NCI-H2171 (cell line): Measurements from ENCODE around the gene FRS3.
A peak's percentile ranks its signal among the peaks of the same experiment; 100 is the strongest.

Source experiments
- DNase-seq: peaks from one replicate; lab custom pipeline; 2025; lab: John Stamatoyannopoulos, UW

FRS3 gene

DNA sequence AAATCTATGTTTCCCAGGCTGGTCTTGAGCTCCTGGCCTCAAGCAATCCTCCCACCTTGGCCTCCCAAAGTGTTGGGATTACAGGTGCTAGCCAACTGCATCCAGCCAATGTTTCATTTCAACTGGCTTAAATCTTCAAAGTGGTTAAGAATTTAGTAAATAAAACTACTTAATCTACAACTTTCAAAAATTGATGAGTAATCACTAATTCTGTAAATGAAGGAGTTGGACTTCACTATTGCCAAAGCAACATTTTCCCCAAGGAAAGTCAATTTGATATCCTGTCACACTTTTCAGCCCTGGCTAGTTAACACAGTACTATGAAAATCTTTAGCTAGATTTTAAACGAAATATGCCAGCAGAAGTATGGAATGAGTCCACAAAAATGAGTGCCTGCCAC is 11.6 kb upstream of the FRS3 start:
- DNase-seq: no peak

- DNase-seq: no peak
Observed at GRCh38 chr6:41790045-41790444, 10.3 kb upstream of the FRS3 start.

DNA sequence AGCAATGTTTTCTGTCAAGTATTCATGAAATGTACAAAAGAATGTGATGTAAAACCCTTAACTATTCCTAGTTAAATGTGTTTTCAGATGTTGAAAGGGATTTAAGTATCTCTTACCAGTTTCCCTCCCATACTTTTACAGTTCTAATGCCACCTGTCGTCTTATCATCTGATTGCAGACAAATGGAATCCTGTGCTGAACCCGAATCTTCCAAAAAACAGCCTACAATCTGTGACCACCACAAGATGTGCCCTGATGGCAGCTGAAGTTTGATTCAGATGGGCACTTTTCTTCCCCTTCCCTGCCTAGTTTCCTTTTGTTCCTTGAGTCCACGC is 9.7 kb upstream of the FRS3 start:
- DNase-seq: no peak

DNA sequence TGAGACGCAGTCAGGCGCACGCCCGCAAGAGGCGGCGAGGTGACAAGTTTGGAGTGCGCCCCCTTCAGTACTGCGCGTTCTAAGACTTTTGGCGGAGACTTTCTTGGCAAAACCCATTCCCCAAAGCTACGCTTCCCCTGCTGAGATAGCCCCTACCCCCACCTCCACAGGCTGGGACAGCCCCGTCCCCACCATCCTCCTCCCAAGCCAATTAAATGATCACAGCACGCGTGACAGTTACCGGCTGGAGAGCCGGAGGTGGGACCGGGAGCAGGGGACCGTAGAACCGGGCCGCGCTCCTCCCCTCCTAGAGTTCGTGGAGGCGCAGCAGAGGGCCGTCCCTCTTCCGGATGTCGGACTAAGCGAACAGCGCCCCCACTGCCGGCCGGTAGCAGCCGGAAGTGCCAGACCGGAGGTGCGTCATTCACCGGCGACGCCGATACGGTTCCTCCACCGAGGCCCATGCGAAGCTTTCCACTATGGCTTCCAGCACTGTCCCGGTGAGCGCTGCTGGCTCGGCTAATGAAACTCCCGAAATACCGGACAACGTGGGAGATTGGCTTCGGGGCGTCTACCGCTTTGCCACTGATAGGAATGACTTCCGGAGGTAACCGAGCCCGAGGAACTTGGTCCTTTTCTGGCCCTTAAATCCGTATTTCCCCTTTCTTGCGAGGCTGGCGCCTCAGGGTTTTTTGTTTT is 7.7 kb upstream of the FRS3 start, which contains the start of gene TOMM6:
TSS of gene TOMM6 (plus strand) at position 476 of the 699 bp plus-strand sequence. CDS start at position 480, 4 bp downstream.
- DNase-seq: peak; percentile 92

- DNase-seq: peak; percentile 80
Observed at GRCh38 chr6:41786451-41787218, 6.9 kb upstream of the FRS3 start.

DNA sequence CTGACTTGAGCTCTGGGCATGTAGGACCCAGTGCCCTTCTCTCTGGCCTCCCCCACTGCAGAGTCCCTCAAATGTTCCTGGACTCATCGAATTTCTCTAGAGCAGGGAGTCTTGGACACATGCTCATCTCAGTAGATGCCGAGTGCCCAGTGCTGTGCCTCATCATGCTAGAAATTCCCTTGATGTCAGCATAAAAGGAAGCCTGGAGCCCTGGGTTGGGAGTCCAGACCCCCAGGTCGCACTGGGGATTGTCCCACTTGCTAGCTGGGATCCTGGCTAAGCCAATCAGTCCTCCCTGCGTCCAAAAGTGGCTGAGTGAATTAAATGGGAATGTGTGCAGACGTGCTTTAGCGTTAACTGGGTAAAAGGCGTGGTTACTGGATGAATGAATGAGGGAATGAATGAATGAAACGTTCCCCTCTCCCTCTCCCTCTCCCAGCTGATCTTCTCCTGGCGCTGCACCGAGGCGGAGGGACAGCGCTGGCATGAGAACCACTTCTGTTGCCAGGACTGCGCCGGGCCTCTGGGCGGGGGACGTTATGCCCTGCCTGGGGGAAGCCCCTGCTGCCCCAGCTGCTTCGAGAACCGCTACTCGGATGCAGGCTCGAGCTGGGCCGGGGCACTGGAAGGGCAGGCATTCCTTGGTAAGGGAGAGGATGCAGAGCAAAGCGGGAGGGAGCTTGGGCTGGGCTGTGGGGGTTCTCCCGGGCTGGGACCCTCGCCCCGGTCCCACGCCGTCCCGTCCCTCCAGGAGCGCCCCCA is 6.2 kb upstream of the FRS3 start:
- DNase-seq: no peak

- no peak for DNase-seq
Observed at GRCh38 chr6:41785254-41785653, 5.6 kb upstream of the FRS3 start.

GRCh38 chr6:41784581-41785171 is 5.0 kb upstream of the FRS3 start:
- DNase-seq: no peak

- DNase-seq: no peak
Observed at GRCh38 chr6:41783106-41783780, 3.5 kb upstream of the FRS3 start.

- DNase-seq: no peak
Observed at GRCh38 chr6:41781366-41781730, 1.6 kb upstream of the FRS3 start.

DNA sequence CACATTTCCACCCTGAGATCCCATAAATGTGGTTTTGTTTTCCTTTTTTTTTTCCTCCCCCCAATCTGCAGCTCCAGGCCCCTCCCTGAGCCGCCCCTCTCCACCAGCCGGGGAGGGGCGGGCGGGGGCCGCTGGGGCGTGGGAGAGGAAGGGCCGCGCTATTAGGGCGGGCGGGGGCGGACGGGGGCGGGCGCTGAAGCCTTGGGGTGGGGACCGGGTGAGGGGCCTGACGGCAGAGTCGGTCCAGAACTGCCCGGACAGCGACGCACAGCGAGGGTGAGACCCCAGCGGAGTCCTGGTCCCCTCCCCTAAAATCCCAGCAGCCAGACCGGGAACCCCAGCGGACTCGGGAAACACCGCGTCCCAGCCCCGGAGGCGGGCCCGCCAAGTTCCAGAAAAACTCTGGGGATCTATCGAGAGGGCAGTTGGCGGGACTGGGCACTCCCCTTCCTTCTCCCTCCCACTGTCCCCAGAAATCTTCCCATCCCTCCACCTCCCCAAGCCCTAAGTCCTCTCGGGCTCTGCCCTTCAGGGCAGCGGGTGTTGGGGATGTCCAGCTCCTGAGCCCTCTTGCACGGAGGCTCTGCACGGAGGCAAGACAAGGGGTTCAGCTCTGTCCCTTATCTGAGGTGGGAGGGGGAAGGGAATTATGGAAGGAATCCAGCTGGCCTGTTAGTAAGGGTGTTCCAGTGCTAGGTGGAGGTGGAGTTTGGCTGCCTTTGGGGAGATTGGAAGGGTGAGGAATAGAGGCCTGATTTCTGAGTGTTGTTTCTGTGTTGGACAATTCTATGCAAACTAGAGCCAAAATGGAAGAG is 1.1 kb upstream of the FRS3 start, which contains the start of gene PRICKLE4:
TSS of gene PRICKLE4 (plus strand) at position 232 of the 815 bp plus-strand sequence. CDS start 2,692 bp downstream, outside the sequence.
- DNase-seq: peak; percentile 4

GRCh38 chr6:41779336-41779735 is 364 bp downstream of the FRS3 start:
- DNase-seq: no peak

DNA sequence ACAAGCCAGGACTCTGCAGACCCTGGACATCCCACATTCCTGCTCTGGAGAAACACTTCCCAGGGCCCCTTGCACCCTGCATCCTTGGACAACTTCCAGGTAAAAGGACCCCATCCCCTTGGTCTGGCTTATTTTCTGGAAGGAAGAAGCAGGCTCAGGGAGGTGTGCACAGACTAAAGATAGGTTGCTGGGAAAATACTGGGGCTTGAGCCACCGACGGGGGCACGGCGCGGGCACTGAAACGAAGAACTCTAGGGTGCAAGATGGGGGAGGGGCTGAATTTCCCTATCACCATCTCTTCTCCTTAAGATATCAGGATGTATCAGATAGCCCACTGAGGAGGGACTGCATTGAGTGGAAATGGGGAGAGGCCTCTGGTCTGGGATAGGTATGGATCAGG is 805 bp downstream of the FRS3 start:
- DNase-seq: no peak

GRCh38 chr6:41777551-41778285 is 2.0 kb downstream of the FRS3 start:
- no peak for DNase-seq

DNA sequence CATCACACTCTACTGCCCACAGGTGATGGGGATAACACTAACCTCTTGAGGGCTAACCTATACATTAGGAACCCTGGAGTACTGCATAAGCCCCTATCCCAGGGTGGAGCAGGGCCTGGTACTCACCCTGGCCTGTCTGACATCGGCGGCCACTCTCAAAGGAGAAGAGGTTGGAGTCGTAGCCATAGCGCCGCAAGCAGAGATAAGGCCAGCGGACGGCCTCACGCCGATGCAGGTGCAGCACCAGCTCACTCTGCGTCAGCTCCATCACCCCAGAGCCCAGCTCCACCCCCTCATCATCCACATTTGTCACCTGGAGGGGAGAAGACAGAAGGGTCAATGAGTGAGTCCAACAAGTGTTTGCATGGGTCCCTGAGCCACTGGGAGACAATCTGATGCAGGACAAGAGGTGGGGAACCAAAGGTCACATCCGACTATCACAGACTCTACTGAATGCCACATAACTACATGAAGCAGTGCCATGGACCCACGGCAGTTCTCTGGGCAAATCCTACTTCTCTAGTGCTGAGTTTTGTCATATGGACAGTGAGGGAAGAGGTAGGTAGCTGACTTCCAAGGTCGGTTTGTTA is 4.3 kb downstream of the FRS3 start:
- DNase-seq: no peak

DNA sequence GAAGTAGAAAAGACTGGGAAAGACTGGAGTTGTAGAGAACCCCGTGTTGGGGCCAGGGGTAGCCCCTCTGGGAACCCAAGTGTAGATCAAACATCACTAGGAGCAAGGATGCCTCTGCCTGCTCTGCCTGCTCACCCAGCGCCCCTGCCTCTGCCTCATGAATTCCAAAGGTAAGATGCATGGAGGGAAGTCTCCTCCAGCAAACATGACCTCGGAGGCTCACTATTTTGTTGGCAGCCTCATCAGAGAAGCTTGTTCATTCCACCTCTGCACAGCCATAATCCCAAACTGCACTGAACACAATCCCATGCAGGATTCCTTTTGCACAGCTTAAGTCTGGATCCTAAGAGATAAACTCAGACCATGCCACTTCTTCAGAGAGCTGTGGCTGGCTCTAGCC is 4.9 kb downstream of the FRS3 start:
- no peak for DNase-seq

DNA sequence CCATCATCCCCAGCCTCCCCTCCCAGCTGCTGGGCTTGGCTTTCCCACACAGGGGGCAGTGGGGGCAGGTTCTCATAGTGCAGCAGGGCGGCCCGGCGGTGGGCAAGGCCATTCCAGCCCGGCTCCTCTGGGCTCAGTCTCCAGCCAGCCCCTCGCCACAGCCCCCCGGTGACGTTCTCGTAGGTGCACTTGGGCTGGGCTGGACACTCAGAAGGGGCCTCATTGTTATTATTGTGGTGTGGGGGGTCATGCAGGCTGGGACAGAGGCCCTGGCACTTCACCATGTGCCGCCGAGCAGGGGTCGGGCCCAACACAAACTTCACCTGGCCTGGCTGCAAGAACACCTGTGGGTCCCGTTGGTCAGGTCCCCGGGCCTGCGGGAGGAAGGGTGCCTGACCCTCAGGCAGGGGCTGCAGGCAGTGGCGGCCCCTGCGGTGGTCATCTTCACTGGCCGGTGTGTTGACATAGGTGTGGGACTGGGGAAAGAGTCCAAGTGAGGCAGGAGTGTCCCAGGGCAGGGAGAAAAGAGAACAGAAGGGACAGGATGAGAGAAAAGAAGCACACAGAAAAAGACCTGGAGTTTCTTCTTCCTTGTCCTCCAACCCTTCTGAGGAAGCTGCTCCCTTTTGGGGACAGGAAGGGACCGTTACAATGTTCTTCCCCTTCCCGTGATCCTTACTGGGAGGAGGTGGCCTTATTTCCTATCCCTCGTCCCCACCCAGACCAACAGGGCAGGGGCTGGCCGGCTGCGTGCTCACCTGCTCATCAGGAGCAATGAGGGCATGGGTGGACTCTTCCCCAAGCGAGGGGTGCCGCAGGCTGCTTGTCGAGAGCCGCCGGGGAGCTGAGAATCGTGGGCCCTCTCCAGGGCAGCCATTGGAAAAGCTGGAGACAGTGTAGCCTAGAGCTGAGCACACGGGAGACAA is 8.4 kb downstream of the FRS3 start:
- DNase-seq: no peak

DNA sequence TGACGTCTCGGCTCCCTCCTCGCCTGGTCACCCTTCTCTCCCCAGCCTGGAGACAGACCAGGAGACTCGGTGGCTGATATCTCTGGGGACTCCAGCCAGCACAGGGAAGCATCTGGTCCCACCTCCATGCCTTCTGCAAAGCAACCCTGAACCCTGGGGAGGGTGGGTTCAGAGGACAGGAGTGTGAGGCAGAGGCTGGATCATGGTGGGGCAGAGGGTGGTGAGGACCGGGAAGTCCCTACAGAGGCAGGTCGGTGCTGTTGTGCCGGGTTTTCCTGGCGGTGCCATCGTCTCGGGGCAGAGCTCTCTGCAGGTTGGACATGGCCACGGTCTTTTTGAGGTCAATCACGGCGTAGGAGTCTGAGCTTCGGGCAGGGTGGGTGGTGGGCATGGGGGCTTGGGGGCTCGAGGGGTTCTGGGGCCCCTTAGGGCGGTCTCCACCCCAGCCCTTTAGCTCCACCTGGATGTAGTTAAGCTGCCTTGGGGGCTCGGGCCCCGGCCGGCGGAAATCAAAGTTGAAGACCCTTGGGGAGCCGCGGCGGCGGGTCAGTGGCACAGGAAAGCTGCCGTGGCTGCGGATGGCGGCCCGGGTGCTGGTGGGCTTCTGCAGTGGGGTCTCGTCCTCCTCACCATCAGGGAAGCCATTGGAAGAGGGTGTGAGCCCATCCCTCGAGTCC is 9.2 kb downstream of the FRS3 start:
- no peak for DNase-seq
